Osteoblast (primary cell): ENCODE data around the gene EN2. TPM values are rescaled to one million over a fixed set of nuclear protein-coding genes. Genes with fewer than 3 reads are reported as not detected.

Experiments used
- DNase-seq: peaks from one replicate; pipeline ENCODE4 v3.0.0; 2011; ENCODE audit warnings: low spot score, mixed read lengths; ENCODE audit not compliant: insufficient read length; ENCODE audit errors: missing footprints
- H2AFZ ChIP-seq: 2 replicates; pipeline ENCODE4 v1.6.0; 2011; ENCODE audit warnings: mild to moderate bottlenecking, low read length
- H3K27ac ChIP-seq: 2 replicates; pipeline ENCODE4 v1.5.1; 2011; ENCODE audit warnings: mild to moderate bottlenecking, low read depth, low read length, moderate library complexity
- H3K27me3 ChIP-seq: 2 replicates; pipeline ENCODE4 v1.6.0; 2012; ENCODE audit warnings: mild to moderate bottlenecking, control low read depth, inconsistent platforms, low read length, moderate library complexity; ENCODE audit not compliant: insufficient read depth
- H3K36me3 ChIP-seq: 2 replicates; pipeline ENCODE4 v1.5.1; 2011; ENCODE audit warnings: mild to moderate bottlenecking, low read length, control low read depth, moderate library complexity; ENCODE audit not compliant: insufficient read depth
- H3K4me1 ChIP-seq: 2 replicates; pipeline ENCODE4 v1.5.1; 2011; ENCODE audit warnings: mild to moderate bottlenecking, low read length, control low read depth, moderate library complexity; ENCODE audit not compliant: insufficient read depth
- H3K4me2 ChIP-seq: 2 replicates; pipeline ENCODE4 v1.6.0; 2011; ENCODE audit warnings: mild to moderate bottlenecking, low read length; ENCODE audit not compliant: insufficient read depth
- H3K4me3 ChIP-seq: fragments of 200-600 bp; sonication (generic); 3 replicates; pipeline ENCODE4 v1.5.1; 2012; ENCODE audit warnings: mild to moderate bottlenecking, low read length, inconsistent platforms; ENCODE audit not compliant: insufficient read depth
- H3K79me2 ChIP-seq: 2 replicates; pipeline ENCODE4 v1.6.0; 2012; ENCODE audit warnings: mild to moderate bottlenecking, low read length, control low read depth, inconsistent platforms; ENCODE audit not compliant: insufficient read depth
- H3K9me3 ChIP-seq: 2 replicates; pipeline ENCODE4 v1.5.1; 2011; ENCODE audit warnings: low read depth, low read length, control low read depth
- H4K20me1 ChIP-seq: 2 replicates; pipeline ENCODE4 v1.6.0; 2012; ENCODE audit warnings: mild to moderate bottlenecking, low read length, control low read depth; ENCODE audit not compliant: insufficient read depth
- CTCF ChIP-seq: IDR thresholded peaks from 2 replicates; pipeline ENCODE4 v1.5.1; 2011; ENCODE audit warnings: mild to moderate bottlenecking, low read depth, low read length, moderate library complexity; ENCODE audit errors: extremely low read depth
- total RNA-seq: library from RNA; depleted of rRNA; stranded (reverse); fragments of >200 nt; gene quantifications from 2 replicates; pipeline ENCODE4 v1.2.3, GENCODE V29; 2012

EN2 gene
- total RNA-seq, 1 donor: under 0.01 TPM

- no peaks in the 10 kb centered on the region for H3K79me2 ChIP-seq
- no peak for TF ChIP-seq CTCF
Observed at GRCh38 chr7:155424301-155425010, 33.5 kb upstream of the EN2 start.

GRCh38 chr7:155425011-155425340, 33.0 kb upstream of the EN2 start:
- H4K20me1 ChIP-seq: no peaks in the 10 kb centered on the region
- no peaks in the 10 kb centered on the region for H3K9me3 ChIP-seq
- peaks cover 4% of the 10 kb centered on the region for H3K27me3 ChIP-seq
- H3K4me3 ChIP-seq: no peak overlapping the region
- no peak overlapping the region for H3K4me2 ChIP-seq
- TF ChIP-seq CTCF: no peak
- DNase-seq: peak; percentile 34
- H3K27ac ChIP-seq: no peak overlapping the region
- no peaks in the 10 kb centered on the region for H3K4me1 ChIP-seq
- no peaks in the 10 kb centered on the region for H3K79me2 ChIP-seq
- H3K36me3 ChIP-seq: no peaks in the 10 kb centered on the region
- H2AFZ ChIP-seq: no peak overlapping the region

More at GRCh38 chr7:155424301-155425010, 33.5 kb upstream of the EN2 start:
- Histone ChIP-seq H3K4me1 (no peaks in the 10 kb centered on the region), H3K36me3 (no peaks in the 10 kb centered on the region), H3K9me3 (no peaks in the 10 kb centered on the region), H3K4me2 (no peak overlapping the region), H3K27me3 (no peaks in the 10 kb centered on the region), H4K20me1 (no peaks in the 10 kb centered on the region), H3K4me3 (no peak overlapping the region), H3K27ac (no peak overlapping the region), H2AFZ (no peak overlapping the region)
- no peak for DNase-seq

- Histone ChIP-seq H3K4me1 (no peaks in the 10 kb centered on the region), H3K79me2 (no peaks in the 10 kb centered on the region), H3K4me3 (no peak overlapping the region), H3K27ac (no peak overlapping the region), H4K20me1 (no peaks in the 10 kb centered on the region), H3K36me3 (no peaks in the 10 kb centered on the region), H3K4me2 (no peak overlapping the region), H3K27me3 (peaks cover 4% of the 10 kb centered on the region), H2AFZ (no peak overlapping the region), H3K9me3 (no peaks in the 10 kb centered on the region)
- TF ChIP-seq CTCF: no peak
- no peak for DNase-seq
Observed at GRCh38 chr7:155425887-155426286, 32.0 kb upstream of the EN2 start.

- no peak for DNase-seq
- Histone ChIP-seq H3K36me3 (no peaks in the 10 kb centered on the region), H3K4me1 (no peaks in the 10 kb centered on the region), H3K9me3 (no peaks in the 10 kb centered on the region), H3K79me2 (no peaks in the 10 kb centered on the region), H3K4me2 (no peak overlapping the region), H3K4me3 (no peak overlapping the region), H2AFZ (no peak overlapping the region), H3K27ac (no peak overlapping the region), H4K20me1 (no peaks in the 10 kb centered on the region), H3K27me3 (peaks cover 4% of the 10 kb centered on the region)
- no peak for TF ChIP-seq CTCF
Observed at GRCh38 chr7:155426543-155427410, 31.2 kb upstream of the EN2 start.
